HepG2 (cell line): Measurements from ENCODE around the gene CCDC120.
A peak's percentile ranks its signal among the peaks of the same experiment; 100 is the strongest.

ENCODE experiments used
- GABPA ChIP-seq, 2 experiments: IDR thresholded peaks; 2 replicates each; pipeline ENCODE4 v1.6.1; 2011 to 2016; ENCODE audit warnings: low read depth in 2 of 2, low read length in 1 of 2, missing biosample characterization in 1 of 2, missing genetic modification characterization in 1 of 2
- JUND ChIP-seq: sonication (generic); formaldehyde crosslinking; IDR thresholded peaks from 2 replicates; pipeline ENCODE4 v1.8.0; 2022; ENCODE audit warnings: mild to moderate bottlenecking, missing genetic modification reagents
- POLR2A ChIP-seq, 2 experiments: IDR thresholded peaks; 2 replicates each; pipeline ENCODE4 v1.6.1; 2011; ENCODE audit warnings: low read depth in 2 of 2, low read length in 2 of 2, mild to moderate bottlenecking in 1 of 2, moderate library complexity in 1 of 2; ENCODE audit not compliant: insufficient read depth in 1 of 2
- TCF7L2 ChIP-seq: IDR thresholded peaks from 2 replicates; pipeline ENCODE4 v1.6.1; 2011; ENCODE audit warnings: mild to moderate bottlenecking, low read depth, low read length, moderate library complexity
- ZNF12 ChIP-seq: sonication (generic); formaldehyde crosslinking; IDR thresholded peaks from 2 replicates; pipeline ENCODE4 v1.5.0; 2020; ENCODE audit warnings: missing genetic modification reagents
- ZNF274 ChIP-seq: sonication (generic); formaldehyde crosslinking; IDR thresholded peaks from 2 replicates; pipeline ENCODE4 v1.5.1; 2020; ENCODE audit warnings: mild to moderate bottlenecking, missing genetic modification reagents
- ZNF709 ChIP-seq: sonication (generic); formaldehyde crosslinking; IDR thresholded peaks from 2 replicates; pipeline ENCODE4 v1.5.0; 2020; ENCODE audit warnings: mild to moderate bottlenecking, missing genetic modification reagents
- TF ChIP-seq, protein P1 (sequence below): IDR thresholded peaks from 2 replicates; pipeline ENCODE4 v1.6.1; 2016; ENCODE audit warnings: low read depth, missing genetic modification reagents, missing compliant biosample characterization
- TF ChIP-seq, protein P2 (sequence below): sonication (generic); formaldehyde crosslinking; IDR thresholded peaks from 2 replicates; pipeline ENCODE4 v1.5.0; 2020; ENCODE audit warnings: mild to moderate bottlenecking, missing genetic modification reagents, moderate library complexity

- TF ChIP-seq ZNF709 (CRISPR knock-in tag) (no peak), POLR2A (IDR thresholded peaks at IDR 0.05; ENCODE audit: insufficient read depth in 1 of 2, low read depth in 2 of 2, low read length in 2 of 2) (no peak), ZNF274 (CRISPR knock-in tag) (no peak), ZNF12 (CRISPR knock-in tag) (no peak), JUND (CRISPR knock-in tag) (no peak), TCF7L2 (no peak), GABPA (IDR thresholded peaks at IDR 0.05; ENCODE audit: low read depth, low read length) (no peak), GABPA (CRISPR knock-in tag; IDR thresholded peaks at IDR 0.05; ENCODE audit: low read depth) (no peak)
- TF ChIP-seq, protein P1, sequence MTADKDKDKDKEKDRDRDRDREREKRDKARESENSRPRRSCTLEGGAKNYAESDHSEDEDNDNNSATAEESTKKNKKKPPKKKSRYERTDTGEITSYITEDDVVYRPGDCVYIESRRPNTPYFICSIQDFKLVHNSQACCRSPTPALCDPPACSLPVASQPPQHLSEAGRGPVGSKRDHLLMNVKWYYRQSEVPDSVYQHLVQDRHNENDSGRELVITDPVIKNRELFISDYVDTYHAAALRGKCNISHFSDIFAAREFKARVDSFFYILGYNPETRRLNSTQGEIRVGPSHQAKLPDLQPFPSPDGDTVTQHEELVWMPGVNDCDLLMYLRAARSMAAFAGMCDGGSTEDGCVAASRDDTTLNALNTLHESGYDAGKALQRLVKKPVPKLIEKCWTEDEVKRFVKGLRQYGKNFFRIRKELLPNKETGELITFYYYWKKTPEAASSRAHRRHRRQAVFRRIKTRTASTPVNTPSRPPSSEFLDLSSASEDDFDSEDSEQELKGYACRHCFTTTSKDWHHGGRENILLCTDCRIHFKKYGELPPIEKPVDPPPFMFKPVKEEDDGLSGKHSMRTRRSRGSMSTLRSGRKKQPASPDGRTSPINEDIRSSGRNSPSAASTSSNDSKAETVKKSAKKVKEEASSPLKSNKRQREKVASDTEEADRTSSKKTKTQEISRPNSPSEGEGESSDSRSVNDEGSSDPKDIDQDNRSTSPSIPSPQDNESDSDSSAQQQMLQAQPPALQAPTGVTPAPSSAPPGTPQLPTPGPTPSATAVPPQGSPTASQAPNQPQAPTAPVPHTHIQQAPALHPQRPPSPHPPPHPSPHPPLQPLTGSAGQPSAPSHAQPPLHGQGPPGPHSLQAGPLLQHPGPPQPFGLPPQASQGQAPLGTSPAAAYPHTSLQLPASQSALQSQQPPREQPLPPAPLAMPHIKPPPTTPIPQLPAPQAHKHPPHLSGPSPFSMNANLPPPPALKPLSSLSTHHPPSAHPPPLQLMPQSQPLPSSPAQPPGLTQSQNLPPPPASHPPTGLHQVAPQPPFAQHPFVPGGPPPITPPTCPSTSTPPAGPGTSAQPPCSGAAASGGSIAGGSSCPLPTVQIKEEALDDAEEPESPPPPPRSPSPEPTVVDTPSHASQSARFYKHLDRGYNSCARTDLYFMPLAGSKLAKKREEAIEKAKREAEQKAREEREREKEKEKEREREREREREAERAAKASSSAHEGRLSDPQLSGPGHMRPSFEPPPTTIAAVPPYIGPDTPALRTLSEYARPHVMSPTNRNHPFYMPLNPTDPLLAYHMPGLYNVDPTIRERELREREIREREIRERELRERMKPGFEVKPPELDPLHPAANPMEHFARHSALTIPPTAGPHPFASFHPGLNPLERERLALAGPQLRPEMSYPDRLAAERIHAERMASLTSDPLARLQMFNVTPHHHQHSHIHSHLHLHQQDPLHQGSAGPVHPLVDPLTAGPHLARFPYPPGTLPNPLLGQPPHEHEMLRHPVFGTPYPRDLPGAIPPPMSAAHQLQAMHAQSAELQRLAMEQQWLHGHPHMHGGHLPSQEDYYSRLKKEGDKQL (CRISPR knock-in tag): no peak
- TF ChIP-seq, protein P2, sequence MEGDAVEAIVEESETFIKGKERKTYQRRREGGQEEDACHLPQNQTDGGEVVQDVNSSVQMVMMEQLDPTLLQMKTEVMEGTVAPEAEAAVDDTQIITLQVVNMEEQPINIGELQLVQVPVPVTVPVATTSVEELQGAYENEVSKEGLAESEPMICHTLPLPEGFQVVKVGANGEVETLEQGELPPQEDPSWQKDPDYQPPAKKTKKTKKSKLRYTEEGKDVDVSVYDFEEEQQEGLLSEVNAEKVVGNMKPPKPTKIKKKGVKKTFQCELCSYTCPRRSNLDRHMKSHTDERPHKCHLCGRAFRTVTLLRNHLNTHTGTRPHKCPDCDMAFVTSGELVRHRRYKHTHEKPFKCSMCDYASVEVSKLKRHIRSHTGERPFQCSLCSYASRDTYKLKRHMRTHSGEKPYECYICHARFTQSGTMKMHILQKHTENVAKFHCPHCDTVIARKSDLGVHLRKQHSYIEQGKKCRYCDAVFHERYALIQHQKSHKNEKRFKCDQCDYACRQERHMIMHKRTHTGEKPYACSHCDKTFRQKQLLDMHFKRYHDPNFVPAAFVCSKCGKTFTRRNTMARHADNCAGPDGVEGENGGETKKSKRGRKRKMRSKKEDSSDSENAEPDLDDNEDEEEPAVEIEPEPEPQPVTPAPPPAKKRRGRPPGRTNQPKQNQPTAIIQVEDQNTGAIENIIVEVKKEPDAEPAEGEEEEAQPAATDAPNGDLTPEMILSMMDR: peak; percentile 56
These were observed 42.8 kb downstream of the CCDC120 start for GRCh38 chrX:49101629-49101984.
